Posterior vena cava (tissue), 2 donors: ENCODE results near the gene VPS13D. TPM values are rescaled to one million over a fixed set of nuclear protein-coding genes. Genes with fewer than 3 reads are reported as not detected.

Experiments used
- DNase-seq: peaks from one replicate; pipeline ENCODE4 v3.0.0-alpha.2; 2020; ENCODE audit warnings: low spot score
- intact Hi-C, 2 donors: fragments of 100-400 bp; cut with DNase I; formaldehyde crosslinking; loops; one replicate each; pipeline versions ENCODE4 v1.14.1 to v1.14.2; 2022 to 2023
- total RNA-seq, 2 donors: library from RNA; stranded (reverse); fragmentation: NEBNext Ultra II Directional; extraction: Animal tissue kit (Norgen Biotek cat#: 25700); gene quantifications; one replicate each; pipeline ENCODE4 v1.2.1, GENCODE V29; 2021
- donor health status: DM: yes; HTN: yes; CAD: no.
- donor health status: DM: yes; HTN: yes; CAD: no.

The VPS13D gene
- total RNA-seq, 2 donors from 2014 or later: 74.9 to 96.7 TPM

GRCh38 chr1:12191242-12192032, 38.4 kb upstream of the VPS13D start:
- no peak for DNase-seq
- intact Hi-C loops: no loop called here

- DNase-seq: no peak
- intact Hi-C loops: loop anchor here in 1 of 2 donors (5.0 kb wide), 1 partner anchor 1772 kb away; no protein-coding TSS in a partner anchor
Observed at GRCh38 chr1:12194666-12195216, 35.1 kb upstream of the VPS13D start.

GRCh38 chr1:12195416-12195815, 34.4 kb upstream of the VPS13D start:
- no peak for DNase-seq
- intact Hi-C loops: loop anchor here in 1 of 2 donors (5.0 kb wide), 1 partner anchor 1773 kb away; no protein-coding TSS in a partner anchor

GRCh38 chr1:12196641-12197482, 33.0 kb upstream of the VPS13D start:
- intact Hi-C loops: loop anchor here in 1 of 2 donors (5.0 kb wide), 1 partner anchor 1775 kb away; no protein-coding TSS in a partner anchor
- peak; percentile 89 for DNase-seq

GRCh38 chr1:12197483-12197880, 32.3 kb upstream of the VPS13D start:
- DNase-seq: no peak
- intact Hi-C loops: loop anchor here in 1 of 2 donors (5.0 kb wide), 1 partner anchor 1775 kb away; no protein-coding TSS in a partner anchor

- intact Hi-C loops: no loop called here
- no peak for DNase-seq
Observed at GRCh38 chr1:12200208-12200607, 29.6 kb upstream of the VPS13D start.

- no peak for DNase-seq
- intact Hi-C loops: no loop called here
Observed at GRCh38 chr1:12201352-12202189, 28.3 kb upstream of the VPS13D start.

GRCh38 chr1:12202190-12202497, 27.7 kb upstream of the VPS13D start:
- no peak for DNase-seq
- intact Hi-C loops: no loop called here

- intact Hi-C loops: no loop called here
- no peak for DNase-seq
Observed at GRCh38 chr1:12202577-12202976, 27.3 kb upstream of the VPS13D start.

GRCh38 chr1:12203216-12204007, 26.4 kb upstream of the VPS13D start:
- intact Hi-C loops: no loop called here
- DNase-seq: no peak

- no peak for DNase-seq
- intact Hi-C loops: no loop called here
Observed at GRCh38 chr1:12204140-12204539, 25.7 kb upstream of the VPS13D start.

- intact Hi-C loops: loop anchor here in 1 of 2 donors (5.0 kb wide), 1 partner anchor 78 kb away; no protein-coding TSS in a partner anchor
- DNase-seq: no peak
Observed at GRCh38 chr1:12204754-12205658, 24.8 kb upstream of the VPS13D start.

- no peak for DNase-seq
- intact Hi-C loops: loop anchor here in 1 of 2 donors (5.0 kb wide), 1 partner anchor 79 kb away; no protein-coding TSS in a partner anchor
Observed at GRCh38 chr1:12206238-12206637, 23.6 kb upstream of the VPS13D start.

- intact Hi-C loops: loop anchor here in 1 of 2 donors (5.0 kb wide), 1 partner anchor 80 kb away; no protein-coding TSS in a partner anchor
- no peak for DNase-seq
Observed at GRCh38 chr1:12206792-12207424, 22.9 kb upstream of the VPS13D start.

- no peak for DNase-seq
- intact Hi-C loops: loop anchor here (2.0 to 5.0 kb wide), 2 partner anchors 81 to 83 kb away; no protein-coding TSS in a partner anchor
Observed at GRCh38 chr1:12208271-12208670, 21.6 kb upstream of the VPS13D start.

- intact Hi-C loops: loop anchor here (2.0 to 5.0 kb wide), 2 partner anchors 82 to 84 kb away; no protein-coding TSS in a partner anchor
- peak; percentile 95 for DNase-seq
Observed at GRCh38 chr1:12208764-12209494, 20.9 kb upstream of the VPS13D start.
